Right lobe of liver (tissue), 4 donors: ENCODE results near the gene VSX1.

ENCODE experiments used
- POLR2A ChIP-seq: fragments of 450-650 bp; IDR thresholded peaks from one replicate; pipeline ENCODE4 v1.6.1; 2017; ENCODE audit warnings: antibody characterized with exemption, mild to moderate bottlenecking
- TF ChIP-seq, protein P1 (sequence below), 4 donors: fragments of 200-600 bp in 3 of 4; fragments of 450-650 bp in 1 of 4; IDR thresholded peaks; one replicate each; pipeline versions ENCODE4 v1.5.1 to v1.8.0; 2016 to 2022; ENCODE audit warnings: antibody characterized with exemption in 4 of 4, mild to moderate bottlenecking in 2 of 4
- donor health status: DM: no; HTN: no; CAD: no.
- donor health status: DM: no; HTN: no; CAD: no.
- donor health status: DM: no; HTN: yes; CAD: no.

DNA sequence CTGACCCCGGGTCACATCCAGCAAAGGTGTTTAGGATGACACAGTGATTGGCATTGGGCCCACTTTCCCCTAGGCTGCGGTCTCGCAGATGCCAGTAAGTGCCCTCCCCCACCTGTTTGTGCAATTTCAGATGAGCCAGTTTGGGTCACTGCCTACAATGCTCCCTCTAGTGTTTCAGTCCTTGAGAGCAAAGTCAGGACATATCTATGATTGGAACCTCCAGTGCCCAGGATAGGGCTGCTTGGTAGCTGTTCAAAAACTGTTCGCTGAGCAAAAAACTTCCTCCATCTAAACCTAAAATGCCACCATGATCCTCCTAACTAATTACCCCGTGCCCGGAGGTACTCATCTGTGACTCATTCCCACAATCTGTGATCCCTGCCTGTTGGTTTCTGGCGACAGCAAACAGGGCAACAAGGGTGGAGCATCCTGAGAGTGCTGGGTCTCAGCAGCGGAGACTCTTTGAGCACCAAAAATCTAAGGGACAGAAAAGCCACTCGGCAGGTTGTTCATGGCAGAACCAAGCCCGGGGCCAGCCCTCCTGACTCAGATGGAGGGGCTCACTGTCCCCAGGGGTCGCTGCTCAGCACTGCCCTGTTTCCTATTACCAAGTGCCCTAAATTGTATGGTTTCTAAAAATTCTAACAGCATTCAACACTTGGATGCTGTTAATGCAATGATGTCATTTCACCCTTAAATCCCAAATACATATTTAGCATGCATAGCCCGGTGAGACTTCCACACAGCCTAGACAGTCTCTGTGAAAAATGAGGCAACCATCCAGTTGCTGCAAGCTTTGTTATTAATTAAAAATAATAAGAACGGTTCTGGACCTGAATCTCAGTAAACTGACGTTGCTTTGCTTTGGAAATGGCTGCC lies 5.0 kb downstream of the VSX1 start:
- TF ChIP-seq, protein P1, sequence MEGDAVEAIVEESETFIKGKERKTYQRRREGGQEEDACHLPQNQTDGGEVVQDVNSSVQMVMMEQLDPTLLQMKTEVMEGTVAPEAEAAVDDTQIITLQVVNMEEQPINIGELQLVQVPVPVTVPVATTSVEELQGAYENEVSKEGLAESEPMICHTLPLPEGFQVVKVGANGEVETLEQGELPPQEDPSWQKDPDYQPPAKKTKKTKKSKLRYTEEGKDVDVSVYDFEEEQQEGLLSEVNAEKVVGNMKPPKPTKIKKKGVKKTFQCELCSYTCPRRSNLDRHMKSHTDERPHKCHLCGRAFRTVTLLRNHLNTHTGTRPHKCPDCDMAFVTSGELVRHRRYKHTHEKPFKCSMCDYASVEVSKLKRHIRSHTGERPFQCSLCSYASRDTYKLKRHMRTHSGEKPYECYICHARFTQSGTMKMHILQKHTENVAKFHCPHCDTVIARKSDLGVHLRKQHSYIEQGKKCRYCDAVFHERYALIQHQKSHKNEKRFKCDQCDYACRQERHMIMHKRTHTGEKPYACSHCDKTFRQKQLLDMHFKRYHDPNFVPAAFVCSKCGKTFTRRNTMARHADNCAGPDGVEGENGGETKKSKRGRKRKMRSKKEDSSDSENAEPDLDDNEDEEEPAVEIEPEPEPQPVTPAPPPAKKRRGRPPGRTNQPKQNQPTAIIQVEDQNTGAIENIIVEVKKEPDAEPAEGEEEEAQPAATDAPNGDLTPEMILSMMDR (IDR thresholded peaks at IDR 0.05) = peak; percentile 39 to 56 (median 52)
- no peak for TF ChIP-seq POLR2A
